K562 (cell line): Measurements from ENCODE around the gene KCNJ14. TPM values are rescaled to one million over a fixed set of nuclear protein-coding genes. Genes with fewer than 3 reads are reported as not detected.

Experiments
- ATF1 ChIP-seq, 2 experiments: fragments of 450-650 bp in 1 of 2; IDR thresholded peaks; 2 replicates each; pipeline ENCODE4 v1.6.1; 2016; ENCODE audit warnings: missing compliant biosample characterization in 1 of 2, missing genetic modification characterization in 1 of 2
- FOS ChIP-seq: IDR thresholded peaks from 3 replicates; pipeline ENCODE4 v1.6.1; 2011; ENCODE audit not compliant: insufficient read length; ENCODE audit errors: extremely low read depth
- HINFP ChIP-seq: fragments of 450-650 bp; conservative IDR thresholded peaks from 2 replicates; pipeline ENCODE4 v1.6.1; 2016; ENCODE audit warnings: missing genetic modification characterization, low read depth, mild to moderate bottlenecking, control low read depth, missing compliant biosample characterization
- POLR2G ChIP-seq: fragments of 200-400 bp; formaldehyde crosslinking; IDR thresholded peaks from 2 replicates; pipeline ENCODE4 v1.6.1; 2017; ENCODE audit warnings: low read depth, mild to moderate bottlenecking, antibody characterized with exemption, low read length, moderate library complexity
- RBM25 ChIP-seq: fragments of 200-400 bp; formaldehyde crosslinking; IDR thresholded peaks from 2 replicates; pipeline ENCODE4 v1.6.1; 2018; ENCODE audit warnings: low read length, low read depth, moderate library complexity; ENCODE audit not compliant: severe bottlenecking
- SP1 ChIP-seq: sonication (generic); formaldehyde crosslinking; IDR thresholded peaks from 2 replicates; pipeline ENCODE4 v1.8.1; 2022; ENCODE audit warnings: mild to moderate bottlenecking, missing genetic modification reagents
- TEAD2 ChIP-seq: fragments of 450-650 bp; IDR thresholded peaks from 2 replicates; pipeline ENCODE4 v1.6.1; 2016; ENCODE audit warnings: missing genetic modification characterization, control low read depth, missing compliant biosample characterization
- ZFX ChIP-seq: sonication (generic); formaldehyde crosslinking; IDR thresholded peaks from 2 replicates; pipeline ENCODE4 v1.8.0; 2022; ENCODE audit warnings: mild to moderate bottlenecking, missing genetic modification reagents, moderate library complexity
- polyA plus RNA-seq, 8 experiments: library from polyadenylated mRNA; depleted of rRNA in 4 of 8; stranded (reverse) in 5 of 8; unstranded in 3 of 8; fragments of >200 nt; fragmentation: Nextera tagmentation in 2 of 8; fragmentation: Illumina TruSeq in 1 of 8; extraction: Ambion mirVana in 2 of 8; extraction: Trizol in 1 of 8; gene quantifications; 2 replicates each; pipeline versions ENCODE4 v1.2.1 to v1.2.3, GENCODE V29; 2011 to 2014; ENCODE audit warnings: inconsistent platforms in 1 of 8, missing spikeins in 1 of 8
- total RNA-seq, 7 experiments: library from RNA; depleted of rRNA in 6 of 7; stranded (reverse); fragments of >200 nt in 6 of 7; fragmentation: Illumina TruSeq in 2 of 7; extraction: Trizol in 2 of 7; gene quantifications; 2 replicates each; pipeline versions ENCODE4 v1.2.1 to v1.2.3, GENCODE V29; 2011 to 2021; ENCODE audit warnings: low replicate concordance in 1 of 7
- TF ChIP-seq, protein P1 (sequence below): sonication (generic); formaldehyde crosslinking; IDR thresholded peaks from 2 replicates; pipeline ENCODE4 v1.8.0; 2022; ENCODE audit warnings: missing genetic modification reagents, mild to moderate bottlenecking, moderate library complexity, borderline replicate concordance

Gene KCNJ14
- total and polyA plus RNA-seq, 9 of the 15 experiments (the other 6 are each of a cell fraction or from before 2014, with no cell fraction given), result 0.15 to 1.6 (median 0.49) TPM

DNA sequence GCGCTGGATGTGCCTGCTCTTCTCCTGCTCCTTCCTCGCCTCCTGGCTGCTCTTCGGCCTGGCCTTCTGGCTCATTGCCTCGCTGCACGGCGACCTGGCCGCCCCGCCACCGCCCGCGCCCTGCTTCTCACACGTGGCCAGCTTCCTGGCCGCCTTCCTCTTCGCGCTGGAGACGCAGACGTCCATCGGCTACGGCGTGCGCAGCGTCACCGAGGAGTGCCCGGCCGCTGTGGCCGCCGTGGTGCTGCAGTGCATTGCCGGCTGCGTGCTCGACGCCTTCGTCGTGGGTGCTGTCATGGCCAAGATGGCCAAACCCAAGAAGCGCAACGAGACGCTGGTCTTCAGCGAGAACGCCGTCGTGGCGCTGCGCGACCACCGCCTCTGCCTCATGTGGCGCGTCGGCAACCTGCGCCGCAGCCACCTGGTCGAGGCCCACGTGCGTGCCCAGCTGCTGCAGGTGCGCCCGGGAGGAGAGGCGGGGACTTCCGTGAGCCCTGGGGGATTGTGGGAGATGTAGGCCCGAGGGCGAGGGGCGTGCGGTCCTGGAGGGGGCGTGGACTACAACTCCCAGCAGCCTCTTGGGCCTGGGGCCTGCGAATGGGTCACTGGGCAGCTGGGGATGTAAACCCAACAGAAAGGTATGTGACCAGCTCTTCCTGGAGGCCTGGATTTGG is 6.7 kb downstream of the KCNJ14 start (continued):
- TF ChIP-seq FOS, result no peak
- TF ChIP-seq ATF1 (CRISPR knock-in tag; IDR thresholded peaks at IDR 0.05), result no peak
- TF ChIP-seq ATF1 (tag; IDR thresholded peaks at IDR 0.05), result no peak
- TF ChIP-seq POLR2G, result peak; percentile 56
- TF ChIP-seq ZFX (CRISPR knock-in tag), result peak; percentile 46; the same call in 1 of the 2 replicates
- no peak for TF ChIP-seq TEAD2 (tag)
- no peak for TF ChIP-seq HINFP
- no peak for TF ChIP-seq RBM25
- 0 out of 2 replicates have a peak, but pooled peaks have one; percentile 26 for TF ChIP-seq SP1 (CRISPR knock-in tag)
- TF ChIP-seq, protein P1, sequence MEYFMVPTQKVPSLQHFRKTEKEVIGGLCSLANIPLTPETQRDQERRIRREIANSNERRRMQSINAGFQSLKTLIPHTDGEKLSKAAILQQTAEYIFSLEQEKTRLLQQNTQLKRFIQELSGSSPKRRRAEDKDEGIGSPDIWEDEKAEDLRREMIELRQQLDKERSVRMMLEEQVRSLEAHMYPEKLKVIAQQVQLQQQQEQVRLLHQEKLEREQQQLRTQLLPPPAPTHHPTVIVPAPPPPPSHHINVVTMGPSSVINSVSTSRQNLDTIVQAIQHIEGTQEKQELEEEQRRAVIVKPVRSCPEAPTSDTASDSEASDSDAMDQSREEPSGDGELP (CRISPR knock-in tag), result peak; percentile 78
